Spleen (tissue), 7 donors: Measurements from ENCODE around the gene NT5DC2.

ENCODE experiments used
- POLR2A ChIP-seq, 3 donors: fragments of 450-650 bp; IDR thresholded peaks; one replicate each; pipeline ENCODE4 v1.5.1; 2017; ENCODE audit warnings: antibody characterized with exemption in 3 of 3, mild to moderate bottlenecking in 1 of 3
- TF ChIP-seq, protein P1 (sequence below), 11 experiments: fragments of 200-600 bp in 7 of 11; fragments of 450-650 bp in 4 of 11; sonication (generic) in 4 of 11; IDR thresholded peaks in 8 of 11; conservative IDR thresholded peaks in 3 of 11; 1 replicate in 7 of 11; 2 replicates in 4 of 11; pipeline versions ENCODE4 v1.4.0 to v1.8.0; 2016 to 2021; ENCODE audit warnings: antibody characterized with exemption in 11 of 11, inconsistent platforms in 4 of 11, mild to moderate bottlenecking in 1 of 11
- donor health status: DM: no; HTN: no; CAD: no; lungs with moderate emphysema.
- donor health status: DM: no; HTN: no; CAD: no.
- donor health status: DM: no; HTN: no; CAD: no.

DNA sequence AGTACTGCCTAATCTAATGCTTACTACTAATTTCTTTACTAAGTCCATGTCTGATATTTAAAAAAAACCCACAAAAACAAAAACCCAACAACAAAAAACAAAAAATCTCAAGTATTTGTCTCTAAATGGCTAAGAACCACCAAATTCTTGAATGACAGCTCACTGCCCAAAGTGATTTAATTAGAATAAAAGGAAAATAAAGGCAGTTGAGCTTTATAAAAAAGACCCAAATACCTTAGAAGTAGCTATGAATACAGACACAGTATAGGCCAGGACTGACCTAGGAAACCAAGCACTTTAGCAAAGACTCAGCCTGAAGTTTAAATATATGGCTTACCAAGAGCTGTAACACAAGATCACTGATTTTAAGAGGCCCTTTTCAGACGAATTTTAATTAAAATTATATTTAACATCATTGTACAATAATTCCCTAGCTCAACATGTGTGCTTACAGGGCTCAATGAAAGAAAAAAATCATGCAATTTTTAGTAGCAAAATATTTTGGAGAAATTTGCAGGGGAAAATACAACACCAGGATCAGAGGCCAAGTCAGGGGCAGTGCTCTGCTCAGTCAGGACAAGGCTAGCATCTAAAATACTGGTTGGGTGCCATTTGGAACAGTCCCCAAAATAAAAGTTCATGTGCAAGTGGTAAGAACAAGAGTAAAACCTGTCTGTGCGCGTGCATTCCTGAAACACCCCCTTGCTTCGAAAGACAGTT is 27.5 kb upstream of the NT5DC2 start:
- TF ChIP-seq, protein P1, sequence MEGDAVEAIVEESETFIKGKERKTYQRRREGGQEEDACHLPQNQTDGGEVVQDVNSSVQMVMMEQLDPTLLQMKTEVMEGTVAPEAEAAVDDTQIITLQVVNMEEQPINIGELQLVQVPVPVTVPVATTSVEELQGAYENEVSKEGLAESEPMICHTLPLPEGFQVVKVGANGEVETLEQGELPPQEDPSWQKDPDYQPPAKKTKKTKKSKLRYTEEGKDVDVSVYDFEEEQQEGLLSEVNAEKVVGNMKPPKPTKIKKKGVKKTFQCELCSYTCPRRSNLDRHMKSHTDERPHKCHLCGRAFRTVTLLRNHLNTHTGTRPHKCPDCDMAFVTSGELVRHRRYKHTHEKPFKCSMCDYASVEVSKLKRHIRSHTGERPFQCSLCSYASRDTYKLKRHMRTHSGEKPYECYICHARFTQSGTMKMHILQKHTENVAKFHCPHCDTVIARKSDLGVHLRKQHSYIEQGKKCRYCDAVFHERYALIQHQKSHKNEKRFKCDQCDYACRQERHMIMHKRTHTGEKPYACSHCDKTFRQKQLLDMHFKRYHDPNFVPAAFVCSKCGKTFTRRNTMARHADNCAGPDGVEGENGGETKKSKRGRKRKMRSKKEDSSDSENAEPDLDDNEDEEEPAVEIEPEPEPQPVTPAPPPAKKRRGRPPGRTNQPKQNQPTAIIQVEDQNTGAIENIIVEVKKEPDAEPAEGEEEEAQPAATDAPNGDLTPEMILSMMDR (IDR thresholded peaks at IDR 0.05 in 8 of 11, conservative IDR thresholded peaks at IDR 0.05 in 3 of 11) = no peak
- no peak for TF ChIP-seq POLR2A (IDR thresholded peaks at IDR 0.05)
